ENCODE measurements around the gene DLX6.

GRCh38 chr7:97022491-97023306 is 17.3 kb downstream of the DLX6 start:
- TF ChIP-seq CTCF (IDR thresholded peaks at IDR 0.05 in 2 of 3, conservative IDR thresholded peaks at IDR 0.05 in 1 of 3; ENCODE audit: borderline replicate concordance in 1 of 3, insufficient read depth in 1 of 3, low read depth in 2 of 3, low read length in 2 of 3) (no peak), FOSL1 (IDR thresholded peaks at IDR 0.05; ENCODE audit: low read depth) (no peak), CBX3 (IDR thresholded peaks at IDR 0.05; ENCODE audit: low read depth) (no peak), CEBPB (IDR thresholded peaks at IDR 0.05; ENCODE audit: low read depth) (no peak)
